K562 (cell line): ENCODE data around the gene RPLP2. TPM values are rescaled to one million over a fixed set of nuclear protein-coding genes. Genes with fewer than 3 reads are reported as not detected.
A peak's percentile ranks its signal among the peaks of the same experiment; 100 is the strongest.

Experiments
- ATAC-seq: fragments of 200-7000 bp; cut with Tn5 transposase; 3 replicates; pipeline ENCODE4 v1.9.1; 2020; ENCODE audit warnings: moderate library complexity
- BruUV-seq: library from RNA; stranded (reverse); fragments of 400-500 nt; replicated peaks from 2 replicates; lab custom pipeline; 2021; lab: Mats Ljungman, UMichigan
- CTCF ChIA-PET: fragments of 300-600 bp; formaldehyde crosslinking; extraction: SDS; loops from one replicate; lab custom pipeline; 2021; ENCODE audit warnings: low intra/inter-chr PET ratio; lab: Yijun Ruan, JAX
- POLR2A ChIA-PET: fragments of 300-600, 350-650 bp; sonication (Branson Sonifier 250); formaldehyde crosslinking; extraction: SDS; loops from one replicate; lab custom pipeline; 2021; ENCODE audit warnings: antibody characterized with exemption, inconsistent platforms; lab: Yijun Ruan, JAX
- DNase-seq, 4 experiments: peaks; one replicate each; pipeline versions ENCODE4 v3.0.0 to v3.0.0-alpha.2; 2011 to 2018; ENCODE audit warnings: low spot score in 3 of 4, mixed read lengths in 3 of 4; ENCODE audit errors: extremely low read depth in 1 of 4
- FAIRE-seq: peaks from 2 replicates; lab custom pipeline; 2011; peaks lifted over from hg19 to GRCh38; lab: Jason Lieb, UNC
- H2AFZ ChIP-seq: 2 replicates; pipeline ENCODE4 v1.6.0; 2011; ENCODE audit warnings: low read depth, low read length, control low read depth, inconsistent platforms
- H3K27ac ChIP-seq: fragments of 200-600 bp; 3 replicates; pipeline ENCODE4 v1.8.0; 2011; ENCODE audit warnings: low read depth, mild to moderate bottlenecking, control low read depth, inconsistent platforms, low read length, moderate library complexity, mixed read lengths; ENCODE audit errors: extremely low read depth
- H3K27me3 ChIP-seq, 2 experiments: fragments of 300-600 bp in 1 of 2; 2 replicates in 1 of 2; 3 replicates in 1 of 2; pipeline versions ENCODE4 v1.6.0 to v1.8.0; 2011; ENCODE audit warnings: inconsistent platforms in 2 of 2, low read length in 2 of 2, mild to moderate bottlenecking in 1 of 2, mixed read lengths in 1 of 2, moderate library complexity in 1 of 2; ENCODE audit not compliant: control insufficient read depth in 2 of 2, insufficient read depth in 2 of 2
- H3K36me3 ChIP-seq: fragments of 300-600 bp; 3 replicates; pipeline ENCODE4 v1.8.0; 2011; ENCODE audit warnings: mild to moderate bottlenecking, low read length, inconsistent platforms; ENCODE audit not compliant: control insufficient read depth, insufficient read depth
- H3K4me1 ChIP-seq, 2 experiments: fragments of 200-600 bp in 1 of 2; replicated peaks in 1 of 2; 2 replicates in 1 of 2; 3 replicates in 1 of 2; pipeline versions ENCODE4 v1.5.1 to v1.8.0; 2011; ENCODE audit warnings: inconsistent platforms in 2 of 2, low read length in 2 of 2, mild to moderate bottlenecking in 1 of 2, mixed read lengths in 1 of 2, moderate library complexity in 1 of 2; ENCODE audit not compliant: control insufficient read depth in 2 of 2, insufficient read depth in 2 of 2
- H3K4me2 ChIP-seq: 2 replicates; pipeline ENCODE4 v1.6.1; 2011; ENCODE audit warnings: low read length, control low read depth, inconsistent platforms, mixed read lengths; ENCODE audit not compliant: insufficient read depth
- H3K4me3 ChIP-seq: fragments of 200-600 bp; sonication (generic), shearing (Covaris generic); 2 replicates; pipeline ENCODE4 v1.5.1; 2016; ENCODE audit warnings: control low read depth, inconsistent platforms
- H3K79me2 ChIP-seq: fragments of 200-600 bp; 3 replicates; pipeline ENCODE4 v1.8.0; 2011; ENCODE audit warnings: low read length, inconsistent platforms; ENCODE audit not compliant: control insufficient read depth, insufficient read depth
- H3K9ac ChIP-seq, 2 experiments: 2 replicates each; pipeline versions ENCODE4 v1.6.0 to v1.6.1; 2011; ENCODE audit warnings: low read depth in 2 of 2, low read length in 2 of 2, control low read depth in 1 of 2, inconsistent platforms in 1 of 2, mild to moderate bottlenecking in 1 of 2, mixed read lengths in 1 of 2; ENCODE audit not compliant: insufficient read depth in 1 of 2
- H3K9me1 ChIP-seq: one replicate; pipeline ENCODE4 v1.6.0; 2011; ENCODE audit warnings: inconsistent platforms, mild to moderate bottlenecking, low read length, moderate library complexity; ENCODE audit not compliant: control insufficient read depth, insufficient read depth
- H3K9me3 ChIP-seq: replicated peaks from 2 replicates; pipeline ENCODE4 v1.5.1; 2011; ENCODE audit warnings: low read depth, low read length, inconsistent platforms; ENCODE audit not compliant: control insufficient read depth, insufficient read depth
- H4K20me1 ChIP-seq: replicated peaks from 2 replicates; pipeline ENCODE4 v1.6.1; 2011; ENCODE audit warnings: low read length, inconsistent platforms, mixed read lengths; ENCODE audit not compliant: control insufficient read depth, insufficient read depth
- COPS2 ChIP-seq: fragments of 450-650 bp; conservative IDR thresholded peaks from 2 replicates; pipeline ENCODE4 v1.6.1; 2016; ENCODE audit warnings: mild to moderate bottlenecking, moderate library complexity
- HINFP ChIP-seq: fragments of 450-650 bp; conservative IDR thresholded peaks from 2 replicates; pipeline ENCODE4 v1.6.1; 2016; ENCODE audit warnings: missing genetic modification characterization, low read depth, mild to moderate bottlenecking, control low read depth, missing compliant biosample characterization
- PHB2 ChIP-seq: fragments of 450-650 bp; IDR thresholded peaks from 2 replicates; pipeline ENCODE4 v1.6.1; 2017; ENCODE audit warnings: low read depth
- POLR2A ChIP-seq: fragments of 450-650 bp; conservative IDR thresholded peaks from 2 replicates; pipeline ENCODE4 v1.6.1; 2016
- ZFP1 ChIP-seq: fragments of 450-650 bp; formaldehyde crosslinking; IDR thresholded peaks from 2 replicates; pipeline ENCODE4 v1.4.0; 2020; ENCODE audit warnings: mild to moderate bottlenecking, mixed read lengths
- ZNF407 ChIP-seq: fragments of 450-650 bp; IDR thresholded peaks from 2 replicates; pipeline ENCODE4 v1.6.1; 2016; ENCODE audit warnings: low read depth
- WGBS: fragments of 100-300 bp; shearing (Covaris generic); methylation state at CpG from one replicate; pipeline ENCODE4 v1.1.6; 2016; ENCODE audit warnings: low coverage, mixed read lengths; ENCODE audit not compliant: insufficient coverage; ENCODE audit errors: missing lambda C conversion rate; 5-methylcytosine and 5-hydroxymethylcytosine counted together
- in situ Hi-C: fragments of 300-500 bp; cut with MboI; formaldehyde crosslinking; loops from 4 replicates; pipeline ENCODE4 v1.15.0; 2018; ENCODE audit warnings: inconsistent platforms, mixed read lengths
- intact Hi-C: fragments of 100-400 bp; cut with micrococcal nuclease; formaldehyde crosslinking; loops from 2 replicates; pipeline ENCODE4 v1.14.2; 2022
- polyA plus RNA-seq, 8 experiments: library from polyadenylated mRNA; depleted of rRNA in 4 of 8; stranded (reverse) in 5 of 8; unstranded in 3 of 8; fragments of >200 nt; fragmentation: Nextera tagmentation in 2 of 8; fragmentation: Illumina TruSeq in 1 of 8; extraction: Ambion mirVana in 2 of 8; extraction: Trizol in 1 of 8; gene quantifications; 2 replicates each; pipeline versions ENCODE4 v1.2.1 to v1.2.3, GENCODE V29; 2011 to 2014; ENCODE audit warnings: inconsistent platforms in 1 of 8, missing spikeins in 1 of 8
- total RNA-seq, 7 experiments: library from RNA; depleted of rRNA in 6 of 7; stranded (reverse); fragments of >200 nt in 6 of 7; fragmentation: Illumina TruSeq in 2 of 7; extraction: Trizol in 2 of 7; gene quantifications; 2 replicates each; pipeline versions ENCODE4 v1.2.1 to v1.2.3, GENCODE V29; 2011 to 2021; ENCODE audit warnings: low replicate concordance in 1 of 7

The RPLP2 gene
- total and polyA plus RNA-seq, 9 of the 15 experiments (the other 6 are each of a cell fraction or from before 2014, with no cell fraction given) = 528 to 3,807 (median 1,633) TPM

GRCh38 chr11:776263-776560, 33.6 kb upstream of the RPLP2 start:
- in situ Hi-C loops = no loop called here
- ATAC-seq (peak; percentile 11), FAIRE-seq (no peak), DNase-seq (peak in 1 of 4 experiments; percentile 47)
- Histone ChIP-seq H3K4me3 (peak overlapping the region; percentile 81), H3K9me1 (peaks cover 6% of the 10 kb centered on the region), H3K27ac (peak overlapping the region; percentile 76), H3K27me3 (no peaks in the 10 kb centered on the region), H3K9me3 (no peaks in the 10 kb centered on the region; the same call in 1 of the 2 replicates), H2AFZ (no peak overlapping the region), H3K36me3 (peaks cover 59% of the 10 kb centered on the region), H3K4me2 (peak overlapping the region; percentile 84), H3K4me1 (peaks cover 16 to 91% of the 10 kb centered on the region in 2 experiments), H4K20me1 (peaks cover 28% of the 10 kb centered on the region), H3K9ac (peak overlapping the region; percentile 77 to 98), H3K79me2 (peaks cover 76% of the 10 kb centered on the region)
- 5% methylated on average over 10 of the region's 11 CpGs for WGBS
- intact Hi-C loops = no loop called here
- BruUV-seq = no TSS peak
- POLR2A ChIA-PET = interaction anchor here (0.6 to 1.7 kb wide), 6 partner anchors 9 to 20 kb away, joined by 3 to 9 read pairs (median 4); no protein-coding TSS in a partner anchor
- CTCF ChIA-PET = interaction anchor here (0.5 kb wide), 1 partner anchor 22 kb away, joined by 3 read pairs; the partner anchor contains the start of gene SLC25A22
- TF ChIP-seq POLR2A (0 out of 2 replicates have a peak, but pooled peaks have one; percentile 28), PHB2 (0 out of 2 replicates have a peak, but pooled peaks have one; percentile 10), ZNF407 (no peak), COPS2 (no peak), ZFP1 (CRISPR knock-in tag) (no peak), HINFP (tag) (no peak)
